SK-N-SH treated with all-trans-retinoic acid at 6 μM for 48 hours (cell line): Measurements from ENCODE around the gene PFAS.

Source experiments
- ARNTL ChIP-seq: fragments of 450-650 bp; formaldehyde crosslinking; IDR thresholded peaks from 2 replicates; pipeline ENCODE4 v1.5.0; 2020; ENCODE audit warnings: low read depth, mild to moderate bottlenecking, moderate library complexity, borderline replicate concordance
- BACH2 ChIP-seq: fragments of 250-450 bp; sonication (Bioruptor Pico); IDR thresholded peaks from 2 replicates; pipeline ENCODE4 v1.9.0; 2021; ENCODE audit warnings: mild to moderate bottlenecking, borderline replicate concordance
- PPARA ChIP-seq: fragments of 250-450 bp; sonication (Bioruptor Pico); IDR thresholded peaks from 2 replicates; pipeline ENCODE4 v1.5.0; 2020; ENCODE audit warnings: mild to moderate bottlenecking, borderline replicate concordance
- SNAI2 ChIP-seq: fragments of 250-450 bp; sonication (Bioruptor Pico); IDR thresholded peaks from 2 replicates; pipeline ENCODE4 v1.5.0; 2020; ENCODE audit warnings: mild to moderate bottlenecking, moderate library complexity
- TOX ChIP-seq: fragments of 250-450 bp; sonication (Bioruptor Pico); IDR thresholded peaks from 2 replicates; pipeline ENCODE4 v1.8.0; 2021; ENCODE audit warnings: mild to moderate bottlenecking, moderate library complexity, borderline replicate concordance
- ZC3H10 ChIP-seq: fragments of 250-450 bp; sonication (Bioruptor Pico); IDR thresholded peaks from 2 replicates; pipeline ENCODE4 v1.5.1; 2021; ENCODE audit warnings: mild to moderate bottlenecking, moderate library complexity
- ZFP3 ChIP-seq: fragments of 250-450 bp; sonication (Bioruptor Pico); IDR thresholded peaks from 2 replicates; pipeline ENCODE4 v1.5.0; 2020; ENCODE audit warnings: mild to moderate bottlenecking, moderate library complexity
- TF ChIP-seq, protein P1 (sequence below): fragments of 250-450 bp; sonication (Bioruptor Pico); IDR thresholded peaks from 2 replicates; pipeline ENCODE4 v1.8.0; 2020; ENCODE audit warnings: mild to moderate bottlenecking, moderate library complexity, borderline replicate concordance
- TF ChIP-seq, protein P2 (sequence below): fragments of 250-450 bp; sonication (Bioruptor Pico); IDR thresholded peaks from 2 replicates; pipeline ENCODE4 v1.5.1; 2020; ENCODE audit warnings: low read depth, mild to moderate bottlenecking, moderate library complexity
- TF ChIP-seq, protein P3 (sequence below): fragments of 250-450 bp; sonication (Bioruptor Pico); IDR thresholded peaks from 2 replicates; pipeline ENCODE4 v1.8.0; 2021; ENCODE audit warnings: low read depth, mild to moderate bottlenecking, moderate library complexity, borderline replicate concordance

DNA sequence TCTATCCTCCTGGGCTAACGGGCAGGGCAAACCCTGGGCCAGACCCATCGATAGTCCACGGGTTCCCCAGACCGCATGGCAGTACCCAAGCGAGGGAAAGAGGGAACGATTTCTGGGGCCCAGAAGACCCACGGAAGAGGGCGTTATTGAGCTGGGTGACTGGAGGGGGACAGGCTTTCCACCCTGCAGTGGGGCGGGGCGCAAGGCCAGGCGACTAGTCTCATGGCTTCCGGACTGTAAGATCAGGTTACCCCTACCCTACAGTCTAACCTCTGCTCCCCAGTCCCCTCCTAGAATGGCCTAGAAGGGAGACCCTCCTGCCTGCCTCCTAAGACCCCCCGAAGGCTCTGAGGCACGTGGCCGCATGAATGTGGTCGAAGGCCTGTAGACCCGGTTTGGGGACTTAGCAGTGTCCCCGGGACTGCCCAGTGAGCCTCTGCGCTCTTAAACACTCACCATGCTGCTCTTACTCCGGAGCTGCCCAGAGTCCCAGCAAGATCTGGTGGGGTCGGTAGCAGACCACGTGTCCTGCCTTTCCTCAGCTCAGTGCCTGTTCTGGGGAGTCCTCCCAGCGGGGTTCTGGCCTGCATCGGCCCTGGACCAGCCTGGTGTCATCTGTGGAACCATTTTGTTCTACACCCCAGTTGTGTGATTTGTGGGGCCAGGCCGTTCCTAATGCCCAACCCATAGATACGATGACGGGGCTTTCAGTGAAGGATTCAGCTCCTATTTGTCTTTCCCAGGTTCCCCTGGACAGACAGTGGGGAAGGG lies 25.5 kb upstream of the PFAS start:
- TF ChIP-seq, protein P1, sequence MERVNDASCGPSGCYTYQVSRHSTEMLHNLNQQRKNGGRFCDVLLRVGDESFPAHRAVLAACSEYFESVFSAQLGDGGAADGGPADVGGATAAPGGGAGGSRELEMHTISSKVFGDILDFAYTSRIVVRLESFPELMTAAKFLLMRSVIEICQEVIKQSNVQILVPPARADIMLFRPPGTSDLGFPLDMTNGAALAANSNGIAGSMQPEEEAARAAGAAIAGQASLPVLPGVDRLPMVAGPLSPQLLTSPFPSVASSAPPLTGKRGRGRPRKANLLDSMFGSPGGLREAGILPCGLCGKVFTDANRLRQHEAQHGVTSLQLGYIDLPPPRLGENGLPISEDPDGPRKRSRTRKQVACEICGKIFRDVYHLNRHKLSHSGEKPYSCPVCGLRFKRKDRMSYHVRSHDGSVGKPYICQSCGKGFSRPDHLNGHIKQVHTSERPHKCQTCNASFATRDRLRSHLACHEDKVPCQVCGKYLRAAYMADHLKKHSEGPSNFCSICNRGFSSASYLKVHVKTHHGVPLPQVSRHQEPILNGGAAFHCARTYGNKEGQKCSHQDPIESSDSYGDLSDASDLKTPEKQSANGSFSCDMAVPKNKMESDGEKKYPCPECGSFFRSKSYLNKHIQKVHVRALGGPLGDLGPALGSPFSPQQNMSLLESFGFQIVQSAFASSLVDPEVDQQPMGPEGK (CRISPR knock-in tag) = no peak
- TF ChIP-seq SNAI2 (CRISPR knock-in tag) (no peak), ARNTL (no peak), TOX (no peak), ZFP3 (CRISPR knock-in tag) (no peak), BACH2 (CRISPR knock-in tag) (no peak), ZC3H10 (CRISPR knock-in tag) (no peak), PPARA (CRISPR knock-in tag) (no peak)
- TF ChIP-seq, protein P2, sequence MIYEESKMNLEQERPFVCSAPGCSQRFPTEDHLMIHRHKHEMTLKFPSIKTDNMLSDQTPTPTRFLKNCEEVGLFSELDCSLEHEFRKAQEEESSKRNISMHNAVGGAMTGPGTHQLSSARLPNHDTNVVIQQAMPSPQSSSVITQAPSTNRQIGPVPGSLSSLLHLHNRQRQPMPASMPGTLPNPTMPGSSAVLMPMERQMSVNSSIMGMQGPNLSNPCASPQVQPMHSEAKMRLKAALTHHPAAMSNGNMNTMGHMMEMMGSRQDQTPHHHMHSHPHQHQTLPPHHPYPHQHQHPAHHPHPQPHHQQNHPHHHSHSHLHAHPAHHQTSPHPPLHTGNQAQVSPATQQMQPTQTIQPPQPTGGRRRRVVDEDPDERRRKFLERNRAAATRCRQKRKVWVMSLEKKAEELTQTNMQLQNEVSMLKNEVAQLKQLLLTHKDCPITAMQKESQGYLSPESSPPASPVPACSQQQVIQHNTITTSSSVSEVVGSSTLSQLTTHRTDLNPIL (CRISPR knock-in tag) = no peak
- TF ChIP-seq, protein P3, sequence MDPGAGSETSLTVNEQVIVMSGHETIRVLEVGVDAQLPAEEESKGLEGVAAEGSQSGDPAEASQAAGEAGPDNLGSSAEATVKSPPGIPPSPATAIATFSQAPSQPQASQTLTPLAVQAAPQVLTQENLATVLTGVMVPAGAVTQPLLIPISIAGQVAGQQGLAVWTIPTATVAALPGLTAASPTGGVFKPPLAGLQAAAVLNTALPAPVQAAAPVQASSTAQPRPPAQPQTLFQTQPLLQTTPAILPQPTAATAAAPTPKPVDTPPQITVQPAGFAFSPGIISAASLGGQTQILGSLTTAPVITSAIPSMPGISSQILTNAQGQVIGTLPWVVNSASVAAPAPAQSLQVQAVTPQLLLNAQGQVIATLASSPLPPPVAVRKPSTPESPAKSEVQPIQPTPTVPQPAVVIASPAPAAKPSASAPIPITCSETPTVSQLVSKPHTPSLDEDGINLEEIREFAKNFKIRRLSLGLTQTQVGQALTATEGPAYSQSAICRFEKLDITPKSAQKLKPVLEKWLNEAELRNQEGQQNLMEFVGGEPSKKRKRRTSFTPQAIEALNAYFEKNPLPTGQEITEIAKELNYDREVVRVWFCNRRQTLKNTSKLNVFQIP (CRISPR knock-in tag) = no peak
